GM12878 (cell line): ENCODE measurements around the gene HLA-DPB1. TPM values are rescaled to one million over a fixed set of nuclear protein-coding genes. Genes with fewer than 3 reads are reported as not detected.
"Not testable (repeated sequence)": the region's sequence is repeated elsewhere in the genome, so short reads cannot be mapped to it uniquely, and the experiment has no call there.

Experiments used
- ATAC-seq: fragments of 200-7000 bp; cut with Tn5 transposase; 3 replicates; pipeline ENCODE4 v1.9.1; 2020; ENCODE audit warnings: mild to moderate bottlenecking, moderate library complexity
- BruUV-seq: library from RNA; stranded (reverse); fragments of 400-500 nt; replicated peaks from 2 replicates; lab custom pipeline; 2021; lab: Mats Ljungman, UMichigan
- CTCF ChIA-PET: fragments of 300-600 bp; sonication (Branson Sonifier 250); formaldehyde crosslinking; extraction: SDS; loops from one replicate; lab custom pipeline; 2021; ENCODE audit warnings: inconsistent platforms; lab: Yijun Ruan, JAX
- POLR2A ChIA-PET: fragments of 350-600 bp; formaldehyde crosslinking; extraction: SDS; loops from one replicate; lab custom pipeline; 2021; ENCODE audit warnings: inconsistent platforms; lab: Charles Lee
- RAD21 ChIA-PET: fragments of 300-600 bp; sonication (Branson Sonifier 250); formaldehyde crosslinking; loops from one replicate; lab custom pipeline; 2023; ENCODE audit warnings: antibody characterized with exemption; ENCODE audit not compliant: unreplicated experiment; lab: Charles Lee
- SMC1A ChIA-PET: fragments of 300-600 bp; sonication (Branson Sonifier 250); formaldehyde crosslinking; loops from one replicate; lab custom pipeline; 2023; ENCODE audit not compliant: unreplicated experiment, uncharacterized antibody; lab: Charles Lee
- DNase-seq: peaks from one replicate; pipeline ENCODE4 v3.0.0-alpha.2; 2011; ENCODE audit warnings: low read depth, low spot score
- FAIRE-seq: peaks from 3 replicates; lab custom pipeline; 2011; peaks lifted over from hg19 to GRCh38; lab: Jason Lieb, UNC
- H2AFZ ChIP-seq: 2 replicates; pipeline ENCODE4 v1.6.0; 2011; ENCODE audit warnings: low read depth, low read length, control low read depth; ENCODE audit not compliant: control insufficient read depth
- H3K27ac ChIP-seq: 2 replicates; pipeline ENCODE4 v1.5.1; 2011; ENCODE audit warnings: control low read depth; ENCODE audit not compliant: control insufficient read depth, insufficient read depth
- H3K27me3 ChIP-seq, 2 experiments: replicated peaks in 1 of 2; 2 replicates each; pipeline versions ENCODE4 v1.6.0 to v1.6.1; 2011; ENCODE audit warnings: low read length in 1 of 2; ENCODE audit not compliant: control insufficient read depth in 2 of 2, insufficient read depth in 2 of 2
- H3K36me3 ChIP-seq, 2 experiments: 2 replicates each; pipeline ENCODE4 v1.5.1; 2011; ENCODE audit warnings: low read length in 1 of 2; ENCODE audit not compliant: control insufficient read depth in 2 of 2, insufficient read depth in 2 of 2
- H3K4me1 ChIP-seq: 2 replicates; pipeline ENCODE4 v1.6.1; 2011; ENCODE audit warnings: mild to moderate bottlenecking, low read length, moderate library complexity, mixed read lengths; ENCODE audit not compliant: control insufficient read depth, insufficient read depth
- H3K4me2 ChIP-seq: 2 replicates; pipeline ENCODE4 v1.6.0; 2011; ENCODE audit warnings: control low read depth; ENCODE audit not compliant: control insufficient read depth, insufficient read depth
- H3K4me3 ChIP-seq: fragments of 200-600 bp; sonication (generic); 2 replicates; pipeline ENCODE4 v1.5.1; 2016
- H3K79me2 ChIP-seq: 2 replicates; pipeline ENCODE4 v1.6.0; 2011; ENCODE audit warnings: low read length; ENCODE audit not compliant: control insufficient read depth, insufficient read depth
- H3K9ac ChIP-seq: 2 replicates; pipeline ENCODE4 v1.8.0; 2011; ENCODE audit warnings: low read length, control low read depth, mixed read lengths; ENCODE audit not compliant: control insufficient read depth, insufficient read depth
- H3K9me3 ChIP-seq: replicated peaks from 3 replicates; pipeline ENCODE4 v1.5.1; 2011; ENCODE audit warnings: mild to moderate bottlenecking, low read length; ENCODE audit not compliant: control insufficient read depth, insufficient read depth
- H4K20me1 ChIP-seq: 2 replicates; pipeline ENCODE4 v1.6.0; 2011; ENCODE audit not compliant: control insufficient read depth, insufficient read depth
- KLF5 ChIP-seq: fragments of 450-650 bp; IDR thresholded peaks from 2 replicates; pipeline ENCODE4 v1.6.1; 2014; ENCODE audit warnings: mild to moderate bottlenecking; ENCODE audit not compliant: partially characterized antibody
- WGBS: methylation state at CpG from one replicate; pipeline ENCODE4 v1.1.6; 2016; ENCODE audit warnings: low lambda C conversion rate; ENCODE audit not compliant: insufficient replicate concordance, insufficient coverage; ENCODE audit errors: missing lambda C conversion rate; 5-methylcytosine and 5-hydroxymethylcytosine counted together
- in situ Hi-C: fragments of 300-500 bp; cut with MboI; formaldehyde crosslinking; loops from 9 replicates; pipeline ENCODE4 v1.14.3; 2018; ENCODE audit warnings: mixed read lengths
- intact Hi-C: fragments of 100-400 bp; cut with micrococcal nuclease; formaldehyde crosslinking; loops from one replicate; pipeline ENCODE4 v1.14.2; 2022; ENCODE audit not compliant: unreplicated experiment
- polyA plus RNA-seq, 11 experiments: library from polyadenylated mRNA; depleted of rRNA in 4 of 11; unstranded in 6 of 11; stranded (reverse) in 5 of 11; fragments of >200 nt; fragmentation: Nextera tagmentation in 4 of 11; fragmentation: Illumina TruSeq in 1 of 11; extraction: Ambion mirVana in 4 of 11; extraction: Trizol in 1 of 11; gene quantifications; 1 replicate in 1 of 11; 2 replicates in 10 of 11; pipeline versions ENCODE4 v1.2.1 to v1.2.3, GENCODE V29; 2011 to 2016; ENCODE audit warnings: inconsistent platforms in 2 of 11, missing spikeins in 2 of 11, low read depth in 1 of 11
- total RNA-seq, 4 experiments: library from RNA; depleted of rRNA in 3 of 4; stranded (reverse); fragments of >200 nt in 3 of 4; fragmentation: Illumina TruSeq in 1 of 4; extraction: Trizol in 1 of 4; gene quantifications; 2 replicates each; pipeline versions ENCODE4 v1.2.1 to v1.2.3, GENCODE V29; 2013 to 2021
- TF ChIP-seq, protein P1 (sequence below): fragments of 450-650 bp; IDR thresholded peaks from 2 replicates; pipeline ENCODE4 v1.6.1; 2017; ENCODE audit warnings: mild to moderate bottlenecking, low read depth, inconsistent platforms; ENCODE audit not compliant: poor library complexity, severe bottlenecking
- TF ChIP-seq, protein P2 (sequence below): fragments of 450-650 bp; IDR thresholded peaks from 2 replicates; pipeline ENCODE4 v1.6.1; 2017; ENCODE audit warnings: low read depth, mild to moderate bottlenecking, moderate library complexity

The HLA-DPB1 gene
- total and polyA plus RNA-seq, 10 of the 15 experiments (the other 5 are each of a cell fraction or from before 2014, with no cell fraction given): 101 to 675 (median 352) TPM

DNA sequence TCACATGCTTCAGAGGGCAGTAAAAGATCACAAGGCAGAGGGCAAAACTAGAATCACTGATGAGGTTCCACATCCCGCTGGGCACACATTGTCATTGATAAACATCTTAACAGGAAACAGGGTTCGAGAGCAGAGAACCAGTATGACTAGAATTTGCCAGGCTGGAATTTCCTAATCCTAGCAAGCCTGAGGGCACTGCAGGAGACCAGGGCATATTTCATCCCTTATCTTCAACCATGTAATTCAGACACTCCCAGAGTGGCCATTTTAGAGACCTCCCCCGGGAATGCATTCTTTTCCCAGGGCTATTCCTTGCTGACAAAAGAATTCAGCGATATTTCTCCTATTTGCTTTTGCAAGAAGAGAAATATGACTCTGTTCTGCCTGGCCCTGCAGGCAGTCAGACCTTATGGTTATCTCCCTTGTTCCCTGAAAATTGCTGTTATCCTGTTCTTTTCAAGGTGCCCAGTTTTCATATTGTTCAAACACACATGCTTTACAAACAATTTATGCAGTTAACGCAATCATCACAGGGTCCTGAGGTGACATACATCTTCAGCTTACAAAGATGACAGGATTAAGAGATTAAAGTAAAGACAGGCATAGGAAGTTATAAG is 25.4 kb downstream of the HLA-DPB1 start:
- H3K79me2 ChIP-seq, DNase-seq, in situ Hi-C loops, H3K36me3 ChIP-seq: not testable (repeated sequence)
- TF ChIP-seq, protein P1, sequence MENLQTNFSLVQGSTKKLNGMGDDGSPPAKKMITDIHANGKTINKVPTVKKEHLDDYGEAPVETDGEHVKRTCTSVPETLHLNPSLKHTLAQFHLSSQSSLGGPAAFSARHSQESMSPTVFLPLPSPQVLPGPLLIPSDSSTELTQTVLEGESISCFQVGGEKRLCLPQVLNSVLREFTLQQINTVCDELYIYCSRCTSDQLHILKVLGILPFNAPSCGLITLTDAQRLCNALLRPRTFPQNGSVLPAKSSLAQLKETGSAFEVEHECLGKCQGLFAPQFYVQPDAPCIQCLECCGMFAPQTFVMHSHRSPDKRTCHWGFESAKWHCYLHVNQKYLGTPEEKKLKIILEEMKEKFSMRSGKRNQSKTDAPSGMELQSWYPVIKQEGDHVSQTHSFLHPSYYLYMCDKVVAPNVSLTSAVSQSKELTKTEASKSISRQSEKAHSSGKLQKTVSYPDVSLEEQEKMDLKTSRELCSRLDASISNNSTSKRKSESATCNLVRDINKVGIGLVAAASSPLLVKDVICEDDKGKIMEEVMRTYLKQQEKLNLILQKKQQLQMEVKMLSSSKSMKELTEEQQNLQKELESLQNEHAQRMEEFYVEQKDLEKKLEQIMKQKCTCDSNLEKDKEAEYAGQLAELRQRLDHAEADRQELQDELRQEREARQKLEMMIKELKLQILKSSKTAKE: peak; percentile 19
- TF ChIP-seq KLF5: peak; percentile 77
- TF ChIP-seq, protein P2, sequence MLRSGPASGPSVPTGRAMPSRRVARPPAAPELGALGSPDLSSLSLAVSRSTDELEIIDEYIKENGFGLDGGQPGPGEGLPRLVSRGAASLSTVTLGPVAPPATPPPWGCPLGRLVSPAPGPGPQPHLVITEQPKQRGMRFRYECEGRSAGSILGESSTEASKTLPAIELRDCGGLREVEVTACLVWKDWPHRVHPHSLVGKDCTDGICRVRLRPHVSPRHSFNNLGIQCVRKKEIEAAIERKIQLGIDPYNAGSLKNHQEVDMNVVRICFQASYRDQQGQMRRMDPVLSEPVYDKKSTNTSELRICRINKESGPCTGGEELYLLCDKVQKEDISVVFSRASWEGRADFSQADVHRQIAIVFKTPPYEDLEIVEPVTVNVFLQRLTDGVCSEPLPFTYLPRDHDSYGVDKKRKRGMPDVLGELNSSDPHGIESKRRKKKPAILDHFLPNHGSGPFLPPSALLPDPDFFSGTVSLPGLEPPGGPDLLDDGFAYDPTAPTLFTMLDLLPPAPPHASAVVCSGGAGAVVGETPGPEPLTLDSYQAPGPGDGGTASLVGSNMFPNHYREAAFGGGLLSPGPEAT: 0 out of 2 replicates have a peak, but pooled peaks have one; percentile 15
- TF ChIP-seq, all 136 proteins: peak for 3; not testable (repeated sequence) for 133
- BruUV-seq, H3K27ac ChIP-seq, POLR2A ChIA-PET, H3K4me3 ChIP-seq, H3K9me3 ChIP-seq, H3K9ac ChIP-seq, H3K4me1 ChIP-seq, RAD21 ChIA-PET, H3K27me3 ChIP-seq, ATAC-seq, H2AFZ ChIP-seq, FAIRE-seq, H3K4me2 ChIP-seq, H4K20me1 ChIP-seq, intact Hi-C loops: not testable (repeated sequence)
- ChIA-PET SMC1A (interaction anchor here (1.3 kb wide), 1 partner anchor 117 kb away, joined by 3 read pairs; no protein-coding TSS in a partner anchor), CTCF (interaction anchor here (1.1 to 1.8 kb wide), 2 partner anchors 9 to 19 kb away, joined by 3 to 4 read pairs; no protein-coding TSS in a partner anchor)
- WGBS: 28% methylated on average over 5 of the region's 5 CpGs
